ENCODE measurements around the gene CTF1.

DNA sequence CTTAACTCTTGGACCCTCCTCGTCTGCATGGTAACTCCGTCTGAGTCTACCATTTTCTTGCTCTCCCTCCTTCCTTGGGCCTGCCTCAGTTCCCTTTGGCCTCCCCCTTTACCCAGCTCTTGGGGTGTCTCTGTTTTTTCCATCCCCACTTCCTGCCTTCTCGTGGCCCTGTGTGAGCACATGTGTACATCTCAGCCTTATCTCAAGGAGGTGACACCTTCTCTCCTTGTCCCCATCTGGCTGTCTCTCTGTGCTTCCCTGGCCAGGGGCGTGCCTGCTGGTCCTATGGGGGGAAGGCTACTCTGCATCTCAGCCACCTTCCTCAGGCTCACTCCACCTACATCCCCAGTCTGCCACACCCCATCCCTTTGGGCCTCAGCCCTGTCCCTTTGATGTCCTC is 6.6 kb downstream of the CTF1 start:
- TF ChIP-seq, protein P1, sequence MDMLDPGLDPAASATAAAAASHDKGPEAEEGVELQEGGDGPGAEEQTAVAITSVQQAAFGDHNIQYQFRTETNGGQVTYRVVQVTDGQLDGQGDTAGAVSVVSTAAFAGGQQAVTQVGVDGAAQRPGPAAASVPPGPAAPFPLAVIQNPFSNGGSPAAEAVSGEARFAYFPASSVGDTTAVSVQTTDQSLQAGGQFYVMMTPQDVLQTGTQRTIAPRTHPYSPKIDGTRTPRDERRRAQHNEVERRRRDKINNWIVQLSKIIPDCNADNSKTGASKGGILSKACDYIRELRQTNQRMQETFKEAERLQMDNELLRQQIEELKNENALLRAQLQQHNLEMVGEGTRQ (IDR thresholded peaks at IDR 0.05), result no peak
- TF ChIP-seq RFX5 (IDR thresholded peaks at IDR 0.05), result no peak
- no peak for TF ChIP-seq CTCF (IDR thresholded peaks at IDR 0.05)
- TF ChIP-seq POLR2A (IDR thresholded peaks at IDR 0.05; ENCODE audit: low read length), result no peak
- TF ChIP-seq EHF (CRISPR knock-in tag; IDR thresholded peaks at IDR 0.05), result no peak
- TF ChIP-seq EP300 (IDR thresholded peaks at IDR 0.05), result no peak
- no peak for TF ChIP-seq CHD4 (IDR thresholded peaks at IDR 0.05; ENCODE audit: borderline replicate concordance)
- no peak for TF ChIP-seq PHF8 (IDR thresholded peaks at IDR 0.05; ENCODE audit: borderline replicate concordance, low read depth)
- TF ChIP-seq, protein P2, sequence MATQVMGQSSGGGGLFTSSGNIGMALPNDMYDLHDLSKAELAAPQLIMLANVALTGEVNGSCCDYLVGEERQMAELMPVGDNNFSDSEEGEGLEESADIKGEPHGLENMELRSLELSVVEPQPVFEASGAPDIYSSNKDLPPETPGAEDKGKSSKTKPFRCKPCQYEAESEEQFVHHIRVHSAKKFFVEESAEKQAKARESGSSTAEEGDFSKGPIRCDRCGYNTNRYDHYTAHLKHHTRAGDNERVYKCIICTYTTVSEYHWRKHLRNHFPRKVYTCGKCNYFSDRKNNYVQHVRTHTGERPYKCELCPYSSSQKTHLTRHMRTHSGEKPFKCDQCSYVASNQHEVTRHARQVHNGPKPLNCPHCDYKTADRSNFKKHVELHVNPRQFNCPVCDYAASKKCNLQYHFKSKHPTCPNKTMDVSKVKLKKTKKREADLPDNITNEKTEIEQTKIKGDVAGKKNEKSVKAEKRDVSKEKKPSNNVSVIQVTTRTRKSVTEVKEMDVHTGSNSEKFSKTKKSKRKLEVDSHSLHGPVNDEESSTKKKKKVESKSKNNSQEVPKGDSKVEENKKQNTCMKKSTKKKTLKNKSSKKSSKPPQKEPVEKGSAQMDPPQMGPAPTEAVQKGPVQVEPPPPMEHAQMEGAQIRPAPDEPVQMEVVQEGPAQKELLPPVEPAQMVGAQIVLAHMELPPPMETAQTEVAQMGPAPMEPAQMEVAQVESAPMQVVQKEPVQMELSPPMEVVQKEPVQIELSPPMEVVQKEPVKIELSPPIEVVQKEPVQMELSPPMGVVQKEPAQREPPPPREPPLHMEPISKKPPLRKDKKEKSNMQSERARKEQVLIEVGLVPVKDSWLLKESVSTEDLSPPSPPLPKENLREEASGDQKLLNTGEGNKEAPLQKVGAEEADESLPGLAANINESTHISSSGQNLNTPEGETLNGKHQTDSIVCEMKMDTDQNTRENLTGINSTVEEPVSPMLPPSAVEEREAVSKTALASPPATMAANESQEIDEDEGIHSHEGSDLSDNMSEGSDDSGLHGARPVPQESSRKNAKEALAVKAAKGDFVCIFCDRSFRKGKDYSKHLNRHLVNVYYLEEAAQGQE (IDR thresholded peaks at IDR 0.05), result no peak
- no peak for TF ChIP-seq SMC3 (IDR thresholded peaks at IDR 0.05)

Data from A549 (cell line).